HG02973 (cell line): Measurements from ENCODE around the gene RGS3.
A peak's percentile ranks its signal among the peaks of the same experiment; 100 is the strongest.

Experiments used
- ATAC-seq: cut with Tn5 transposase; IDR thresholded peaks from one replicate; pipeline ENCODE4 v1.9.1; 2021; ENCODE audit warnings: moderate library complexity; ENCODE audit not compliant: unreplicated experiment

Gene RGS3

GRCh38 chr9:113614843-113615648 is 151.5 kb downstream of the RGS3 start:
- no peak for ATAC-seq

GRCh38 chr9:113616116-113616515 is 152.6 kb downstream of the RGS3 start:
- no peak for ATAC-seq

- no peak for ATAC-seq
Measured at GRCh38 chr9:113616621-113617496, 153.3 kb downstream of the RGS3 start.

GRCh38 chr9:113617550-113617949 is 154.0 kb downstream of the RGS3 start:
- no peak for ATAC-seq

- ATAC-seq = no peak
Measured at GRCh38 chr9:113618836-113619490, 155.4 kb downstream of the RGS3 start.

- ATAC-seq = no peak
Measured at GRCh38 chr9:113619491-113620376, 156.2 kb downstream of the RGS3 start.

GRCh38 chr9:113620377-113621161 is 157.0 kb downstream of the RGS3 start:
- ATAC-seq = no peak

- no peak for ATAC-seq
Measured at GRCh38 chr9:113621309-113621791, 157.8 kb downstream of the RGS3 start.

GRCh38 chr9:113621980-113622379 is 158.5 kb downstream of the RGS3 start:
- ATAC-seq = no peak

- peak; percentile 75 for ATAC-seq
Measured at GRCh38 chr9:113622600-113623400, 159.3 kb downstream of the RGS3 start.

GRCh38 chr9:113623851-113624485 is 160.4 kb downstream of the RGS3 start:
- no peak for ATAC-seq

GRCh38 chr9:113624721-113625120 is 161.2 kb downstream of the RGS3 start:
- ATAC-seq = no peak

- no peak for ATAC-seq
Measured at GRCh38 chr9:113625486-113625885, 162.0 kb downstream of the RGS3 start.

- ATAC-seq = no peak
Measured at GRCh38 chr9:113626735-113627495, 163.4 kb downstream of the RGS3 start.

GRCh38 chr9:113628621-113629020 is 165.1 kb downstream of the RGS3 start:
- no peak for ATAC-seq

- ATAC-seq = no peak
Measured at GRCh38 chr9:113630386-113631136, 167.0 kb downstream of the RGS3 start.
